Left colon (tissue), 2 donors: ENCODE measurements around the gene HACD3. TPM values are rescaled to one million over a fixed set of nuclear protein-coding genes. Genes with fewer than 3 reads are reported as not detected.
"Not testable (repeated sequence)": the region's sequence is repeated elsewhere in the genome, so short reads cannot be mapped to it uniquely, and the experiment has no call there.

ENCODE experiments used
- ATAC-seq: fragments of 200-7000 bp; cut with Tn5 transposase; one replicate; pipeline ENCODE4 v1.9.1; 2020; ENCODE audit warnings: mild to moderate bottlenecking, moderate library complexity
- DNase-seq, 2 donors: peaks; one replicate each; pipeline ENCODE4 v3.0.0-alpha.2; 2020
- intact Hi-C, 2 donors: fragments of 100-400 bp; cut with DNase I in 1 of 2; cut with micrococcal nuclease in 1 of 2; formaldehyde crosslinking; loops; one replicate each; pipeline versions ENCODE4 v1.11.2 to v1.14.0; 2022; cut with DNase I, micrococcal nuclease
- total RNA-seq, 2 donors: library from RNA; stranded (reverse); fragmentation: NEBNext Ultra II Directional; extraction: Animal tissue kit (Norgen Biotek cat#: 25700); gene quantifications; one replicate each; pipeline ENCODE4 v1.2.1, GENCODE V29; 2021
- donor health status: DM: no; HTN: no; CAD: no.
- donor health status: DM: yes; HTN: yes; CAD: no.

Gene HACD3
- total RNA-seq, 2 donors from 2014 or later, result 29.0 to 29.9 TPM

GRCh38 chr15:65580287-65580686, 50.0 kb downstream of the HACD3 start:
- DNase-seq (no peak), ATAC-seq (no peak)
- intact Hi-C loops, result no loop called here

GRCh38 chr15:65583701-65584100, 53.4 kb downstream of the HACD3 start:
- intact Hi-C loops, result no loop called here
- DNase-seq (no peak), ATAC-seq (no peak)

GRCh38 chr15:65584241-65584640, 54.0 kb downstream of the HACD3 start:
- DNase-seq (no peak), ATAC-seq (no peak)
- intact Hi-C loops, result no loop called here

- no peak for DNase-seq
- intact Hi-C loops, result no loop called here
- no peak for ATAC-seq
Measured at GRCh38 chr15:65587094-65587493, 56.8 kb downstream of the HACD3 start.

GRCh38 chr15:65595960-65596359, 65.7 kb downstream of the HACD3 start:
- intact Hi-C loops, result no loop called here
- DNase-seq, result no peak
- ATAC-seq, result no peak

- DNase-seq (no peak), ATAC-seq (no peak)
- intact Hi-C loops, result no loop called here
Measured at GRCh38 chr15:65598468-65598867, 68.2 kb downstream of the HACD3 start.

GRCh38 chr15:65599677-65600076, 69.4 kb downstream of the HACD3 start:
- ATAC-seq, result no peak
- no peak for DNase-seq
- intact Hi-C loops, result no loop called here

- ATAC-seq (no peak), DNase-seq (no peak)
- intact Hi-C loops, result no loop called here
Measured at GRCh38 chr15:65603134-65603533, 72.9 kb downstream of the HACD3 start.

GRCh38 chr15:65603559-65603958, 73.3 kb downstream of the HACD3 start:
- intact Hi-C loops, result no loop called here
- ATAC-seq, result no peak
- DNase-seq, result no peak

GRCh38 chr15:65610871-65611718, 80.8 kb downstream of the HACD3 start, which contains the start of gene INTS14:
TSS of gene INTS14 (minus strand) at chr15:65611131. CDS start at chr15:65607380, 3,751 bp downstream.
- peak; percentile 97 for ATAC-seq
- intact Hi-C loops, result no loop called here
- DNase-seq, result peak; percentile 97 to 100

GRCh38 chr15:65611888-65612615, 81.8 kb downstream of the HACD3 start:
- intact Hi-C loops, result no loop called here
- DNase-seq (no peak), ATAC-seq (no peak)

GRCh38 chr15:65612616-65612946, 82.3 kb downstream of the HACD3 start:
- intact Hi-C loops, result no loop called here
- ATAC-seq, result no peak

GRCh38 chr15:65612949-65613744, 82.9 kb downstream of the HACD3 start:
- no peak for ATAC-seq
- intact Hi-C loops, result no loop called here

More at GRCh38 chr15:65612616-65612946, 82.3 kb downstream of the HACD3 start:
- DNase-seq, result no peak

GRCh38 chr15:65615887-65616286, 85.6 kb downstream of the HACD3 start:
- DNase-seq, ATAC-seq, intact Hi-C loops: not testable (repeated sequence)

More at GRCh38 chr15:65612949-65613744, 82.9 kb downstream of the HACD3 start:
- DNase-seq, result no peak

GRCh38 chr15:65618560-65619109, 88.4 kb downstream of the HACD3 start:
- ATAC-seq, result no peak
- intact Hi-C loops, result no loop called here
- DNase-seq, result no peak

- intact Hi-C loops, result no loop called here
- ATAC-seq (no peak), DNase-seq (no peak)
Measured at GRCh38 chr15:65619626-65620290, 89.5 kb downstream of the HACD3 start.

- intact Hi-C loops, result no loop called here
- no peak for DNase-seq
- ATAC-seq, result no peak
Measured at GRCh38 chr15:65620833-65621232, 90.6 kb downstream of the HACD3 start.

GRCh38 chr15:65621638-65622037, 91.4 kb downstream of the HACD3 start, which contains the start of gene SLC24A1:
TSS of gene SLC24A1 (plus strand) at chr15:65621938. CDS start at chr15:65624081, 2,143 bp downstream.
- intact Hi-C loops, result no loop called here
- ATAC-seq, result no peak
- DNase-seq, result no peak
